Measurements from ENCODE around the gene MSANTD3. TPM values are rescaled to one million over a fixed set of nuclear protein-coding genes. Genes with fewer than 3 reads are reported as not detected.
"Not testable (repeated sequence)": the region's sequence is repeated elsewhere in the genome, so short reads cannot be mapped to it uniquely, and the experiment has no call there.

MSANTD3 gene
- total RNA-seq = 51.6 and 64.7 TPM in 2 replicates
- polyA plus RNA-seq (2012) = 38.6 TPM

DNA sequence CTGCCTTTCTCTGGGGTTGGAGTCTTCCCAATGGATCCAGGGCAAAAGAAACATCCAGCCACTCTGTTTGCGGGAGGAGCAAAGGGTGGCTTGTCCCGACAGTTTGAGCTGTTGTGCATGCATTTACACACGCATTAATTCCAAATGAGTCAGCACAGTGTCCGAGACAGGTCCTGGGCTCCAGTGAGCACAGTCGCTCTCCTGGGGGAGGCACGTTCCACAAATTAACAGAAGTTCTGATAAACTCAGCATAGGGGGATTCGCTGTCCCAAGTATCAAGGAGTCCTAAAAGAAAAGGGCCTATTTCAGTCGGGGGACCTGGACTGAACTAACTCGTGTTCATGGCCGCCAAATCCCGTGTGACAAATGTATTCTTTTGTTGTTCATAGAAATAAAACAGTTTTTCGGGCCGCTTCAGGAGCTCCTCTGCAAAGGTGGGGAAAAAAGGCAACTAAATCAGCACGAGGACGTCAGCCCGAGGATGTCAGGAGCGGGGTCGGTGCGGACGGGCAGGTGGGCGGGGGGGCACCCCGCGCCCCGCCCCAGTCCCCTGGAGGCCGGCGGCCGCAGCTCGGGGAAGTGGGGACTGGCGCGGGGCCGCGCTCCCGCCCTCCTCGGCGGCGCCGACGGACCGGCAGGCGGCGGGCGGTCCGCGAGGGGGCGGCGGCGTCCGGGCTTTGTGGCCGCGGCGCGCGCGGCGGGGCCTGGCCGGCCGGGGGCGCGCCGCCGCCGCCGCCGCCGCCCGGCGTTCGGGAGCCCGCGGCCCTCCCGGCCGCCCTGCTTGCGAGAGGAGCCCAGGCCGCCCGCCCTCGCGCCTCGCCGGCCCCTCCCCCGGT lies at the start of gene MSANTD3:
MSANTD3 (plus strand) TSS at position 614 of the 836 bp plus-strand sequence. CDS start 14,796 bp downstream, outside the sequence.
- peak; percentile 72 for DNase-seq (ENCODE audit: low read depth)

GRCh38 chr9:100379862-100380261 lies 47.1 kb upstream of the MSANTD3 start:
- peak; percentile 60 for DNase-seq (ENCODE audit: low read depth)

GRCh38 chr9:100392989-100393388 lies 34.0 kb upstream of the MSANTD3 start:
- not testable (repeated sequence) for DNase-seq (ENCODE audit: low read depth)

- DNase-seq (ENCODE audit: low read depth) = peak; percentile 31
These were observed 32.8 kb upstream of the MSANTD3 start for GRCh38 chr9:100394032-100394695.

DNA sequence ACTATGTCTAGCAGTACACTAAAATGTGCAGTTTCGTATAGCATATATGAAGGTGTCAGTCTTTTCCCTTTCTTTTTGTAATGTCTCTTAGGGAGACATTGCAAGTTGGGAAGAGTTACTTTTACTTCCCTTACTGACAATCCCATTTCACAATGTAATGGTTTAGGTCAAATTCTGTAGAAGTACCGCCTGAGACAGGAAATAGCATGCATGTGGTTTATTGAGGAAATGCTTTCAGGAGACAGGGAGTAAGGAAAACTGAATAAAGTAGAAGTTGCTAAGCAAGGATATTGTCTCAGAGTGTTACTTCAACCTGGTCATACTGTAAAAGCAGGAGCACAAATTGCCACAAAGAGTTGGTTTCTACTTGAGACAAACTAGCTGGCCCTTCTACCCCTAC lies 32.1 kb upstream of the MSANTD3 start:
- DNase-seq (ENCODE audit: low read depth) = no peak

DNA sequence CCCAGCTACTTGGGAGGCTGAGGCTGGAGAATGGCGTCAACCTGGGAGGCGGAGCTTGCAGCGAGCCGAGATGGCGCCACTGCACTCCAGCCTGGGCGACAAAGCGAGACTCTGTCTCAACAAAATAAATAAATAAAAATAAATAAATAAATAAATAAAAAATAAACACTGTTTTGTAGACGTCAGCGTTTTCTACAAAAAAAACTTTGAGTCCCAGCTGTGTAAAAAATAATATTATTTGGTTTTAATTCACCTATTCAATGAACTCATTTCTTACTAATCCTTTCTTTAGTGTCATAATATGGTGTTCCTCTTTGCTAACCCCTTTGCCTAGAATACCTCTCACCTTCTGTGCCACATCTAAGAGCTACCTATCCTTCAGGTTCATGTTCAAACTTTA lies 30.2 kb upstream of the MSANTD3 start:
- DNase-seq (ENCODE audit: low read depth) = no peak

GRCh38 chr9:100397529-100398266 lies 29.2 kb upstream of the MSANTD3 start:
- DNase-seq (ENCODE audit: low read depth) = no peak

GRCh38 chr9:100401042-100401441 lies 25.9 kb upstream of the MSANTD3 start:
- DNase-seq (ENCODE audit: low read depth) = no peak

- no peak for DNase-seq (ENCODE audit: low read depth)
These were observed 20.0 kb upstream of the MSANTD3 start for GRCh38 chr9:100406962-100407361.

DNA sequence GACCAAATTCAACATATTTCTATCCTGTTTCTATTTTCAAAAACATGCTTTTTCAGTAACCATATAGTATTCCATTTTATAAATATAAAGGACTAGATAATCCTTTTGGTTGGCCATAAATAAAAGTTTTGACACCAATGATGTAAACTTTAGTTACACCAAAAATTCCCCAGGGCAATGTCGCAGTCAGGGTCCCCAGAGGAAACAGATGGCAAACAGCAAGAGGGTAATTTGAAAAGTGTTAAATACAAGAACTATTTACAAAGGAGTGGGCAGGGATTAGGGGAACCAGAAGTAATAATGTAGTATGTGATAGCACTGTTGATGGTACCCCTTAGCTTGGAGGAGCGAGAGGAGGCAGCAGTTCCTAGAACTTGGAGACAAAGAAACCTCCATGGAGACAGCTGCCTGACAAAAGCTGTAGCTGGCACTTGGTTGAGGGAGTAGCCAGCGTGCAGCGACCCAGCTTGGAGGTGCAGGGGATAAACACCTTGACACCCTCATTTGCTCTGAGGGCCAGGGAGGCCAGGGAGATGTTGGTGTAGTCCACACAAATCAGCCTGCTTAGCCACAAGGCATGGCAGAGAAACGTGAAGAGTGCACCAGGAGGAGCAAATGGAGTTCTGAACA lies 18.3 kb upstream of the MSANTD3 start:
- no peak for DNase-seq (ENCODE audit: low read depth)

DNA sequence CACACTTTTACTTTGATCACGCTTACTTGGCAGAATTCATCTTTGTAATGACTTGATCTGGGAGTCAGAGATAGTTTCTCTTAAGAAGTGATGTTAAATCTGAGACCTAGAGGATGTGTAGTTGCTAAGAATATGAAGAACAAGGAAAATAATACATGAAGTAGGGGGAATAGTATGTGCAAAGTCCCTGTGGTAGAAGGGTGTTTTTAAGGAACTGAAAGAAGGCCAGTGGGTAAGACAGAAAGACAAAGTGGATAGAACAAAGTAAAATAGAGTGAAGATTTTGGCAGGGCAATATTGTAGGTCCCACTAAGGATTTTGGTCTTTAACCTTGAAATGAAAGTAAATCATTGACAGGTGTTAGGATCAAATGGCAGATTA lies 17.8 kb upstream of the MSANTD3 start:
- DNase-seq (ENCODE audit: low read depth) = no peak

GRCh38 chr9:100411472-100412283 lies 15.3 kb upstream of the MSANTD3 start:
- DNase-seq (ENCODE audit: low read depth) = peak; percentile 83

DNA sequence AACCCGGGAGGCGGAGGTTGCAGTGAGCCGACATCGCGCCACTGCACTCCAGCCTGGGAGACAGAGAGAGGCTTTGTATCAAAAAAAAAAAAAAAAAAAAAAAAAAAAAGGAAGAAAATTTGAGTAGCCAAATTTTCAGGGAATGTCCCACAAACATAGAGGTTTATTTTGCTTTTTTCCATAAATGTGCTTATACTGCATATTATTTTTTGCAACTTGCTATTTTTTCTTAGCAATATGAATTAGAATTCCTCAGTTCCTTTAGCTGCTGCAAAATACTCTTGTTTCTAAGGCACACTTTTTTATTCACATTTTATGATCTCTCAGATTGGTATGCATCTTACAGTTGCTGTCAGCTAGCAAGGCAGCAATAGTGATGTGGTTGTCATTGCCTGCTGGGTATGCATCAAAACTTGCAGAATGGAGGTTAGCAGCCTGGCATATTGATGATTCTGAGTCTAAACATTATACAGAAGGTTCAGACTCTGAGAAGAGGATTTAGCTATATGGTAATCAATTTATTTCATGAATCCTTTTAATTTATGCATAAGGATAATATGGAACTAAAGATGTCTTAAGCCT lies 13.0 kb upstream of the MSANTD3 start:
- DNase-seq (ENCODE audit: low read depth) = no peak

DNA sequence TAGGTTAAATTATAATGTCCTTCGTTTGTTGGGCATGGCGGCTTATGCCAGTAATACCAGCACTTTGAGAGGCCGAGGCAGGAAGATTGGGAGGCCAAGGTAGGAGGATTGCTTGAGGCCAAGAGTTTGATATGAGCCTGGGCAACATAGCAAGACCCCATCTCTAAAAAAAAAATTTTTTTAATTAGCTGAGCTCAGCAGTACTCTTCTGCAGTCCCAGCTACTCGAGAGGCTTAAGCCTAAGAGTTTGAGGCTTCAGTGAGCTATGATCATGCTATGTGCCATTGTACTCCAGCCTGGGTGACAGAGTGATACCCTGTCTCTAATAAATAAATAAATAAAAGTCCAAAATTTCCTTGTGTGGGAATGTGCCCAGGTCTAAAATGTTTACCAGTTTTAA lies 9.1 kb upstream of the MSANTD3 start:
- no peak for DNase-seq (ENCODE audit: low read depth)

DNA sequence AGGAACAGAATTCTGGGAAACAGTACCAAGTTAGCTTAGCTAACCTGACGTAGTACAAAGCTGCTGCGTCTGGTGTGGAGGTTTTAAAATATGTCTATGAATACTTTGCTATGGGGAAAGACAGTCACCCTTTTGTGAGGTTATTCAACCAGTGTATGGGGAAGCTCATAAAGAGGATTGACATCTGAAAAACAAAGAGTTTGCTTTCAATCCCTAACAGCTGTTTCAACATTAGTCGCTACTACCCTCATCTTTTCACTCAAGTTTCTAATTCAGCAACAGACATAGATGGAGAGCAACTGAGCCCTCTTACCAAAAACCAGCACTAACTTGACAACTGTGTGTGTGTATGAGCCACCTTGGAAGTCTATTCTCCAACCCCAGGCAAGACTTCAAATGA lies 7.8 kb upstream of the MSANTD3 start:
- DNase-seq (ENCODE audit: low read depth) = peak; percentile 23

- DNase-seq (ENCODE audit: low read depth) = not testable (repeated sequence)
These were observed 5.8 kb upstream of the MSANTD3 start for GRCh38 chr9:100421116-100421515.

DNA sequence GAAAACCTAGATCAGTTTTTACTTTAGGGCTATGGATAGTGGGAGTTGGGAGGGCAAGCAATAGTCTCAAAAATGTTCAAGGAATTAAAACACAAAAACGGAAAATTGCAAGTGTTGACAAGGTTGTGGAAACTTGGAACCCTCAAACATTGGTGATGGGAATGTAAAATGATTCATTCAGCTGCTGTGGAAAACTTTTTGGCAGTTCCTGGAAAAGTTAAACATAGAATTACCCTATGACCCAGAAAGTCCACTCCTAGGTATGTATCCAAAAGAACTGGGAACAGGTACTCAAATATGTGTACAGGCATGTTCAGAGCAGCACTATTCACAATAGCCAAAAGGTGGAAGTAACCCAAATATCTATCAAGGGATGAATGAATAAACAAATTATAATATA lies 1.2 kb upstream of the MSANTD3 start:
- DNase-seq (ENCODE audit: low read depth) = no peak

DNA sequence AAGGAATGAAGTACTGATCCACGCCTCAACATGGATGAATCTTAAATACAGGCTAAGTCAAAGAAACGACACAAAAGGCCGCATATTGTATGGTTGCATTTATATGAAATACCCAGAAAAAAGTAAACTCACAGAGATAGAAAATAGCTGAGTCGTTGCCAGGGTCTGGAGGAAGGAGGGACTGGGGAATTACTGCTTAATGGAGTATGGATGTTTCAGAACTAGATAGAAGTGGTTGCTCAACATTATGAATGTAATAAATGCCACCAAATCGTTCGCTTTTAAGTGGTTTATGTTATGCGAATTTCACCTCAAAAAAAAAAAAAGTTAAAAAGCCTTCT lies 784 bp upstream of the MSANTD3 start:
- no peak for DNase-seq (ENCODE audit: low read depth)

GRCh38 chr9:100427366-100428263 lies 672 bp downstream of the MSANTD3 start:
- DNase-seq (ENCODE audit: low read depth) = peak; percentile 59

Data from myocyte (in vitro differentiated cells).